PC-3 (cell line): ENCODE data around the gene MYLK2. TPM values are rescaled to one million over a fixed set of nuclear protein-coding genes. Genes with fewer than 3 reads are reported as not detected.

Experiments used
- ATAC-seq: fragments of 200-7000 bp; cut with Tn5 transposase; 2 replicates; pipeline ENCODE4 v1.9.1; 2020; ENCODE audit warnings: mild to moderate bottlenecking, moderate library complexity
- BruUV-seq: library from RNA; stranded (reverse); fragments of 400-500 nt; replicated peaks from 2 replicates; lab custom pipeline; 2021; lab: Mats Ljungman, UMichigan
- CTCF ChIA-PET: fragments of 300-600 bp; sonication (Branson Sonifier 250); formaldehyde crosslinking; loops from one replicate; lab custom pipeline; 2022; ENCODE audit warnings: antibody characterized with exemption; lab: Charles Lee
- POLR2A ChIA-PET: fragments of 300-600 bp; sonication (Branson Sonifier 250); formaldehyde crosslinking; loops from one replicate; lab custom pipeline; 2022; ENCODE audit warnings: antibody characterized with exemption; ENCODE audit not compliant: unreplicated experiment; lab: Charles Lee
- DNase-seq: peaks from one replicate; pipeline ENCODE4 v3.0.0-alpha.2; 2015
- H2AFZ ChIP-seq: fragments of 300-600 bp; sonication (generic); 2 replicates; pipeline ENCODE4 v1.6.0; 2016; ENCODE audit warnings: antibody characterized with exemption, low read length
- H3F3A ChIP-seq: fragments of 300-600 bp; sonication (generic); one replicate; pipeline ENCODE4 v1.6.0; 2017; ENCODE audit warnings: antibody characterized with exemption, low read length, control low read depth, mild to moderate bottlenecking; ENCODE audit not compliant: unreplicated experiment
- H3K27ac ChIP-seq: fragments of 300-600 bp; sonication (generic); 2 replicates; pipeline ENCODE4 v1.5.1; 2016; ENCODE audit warnings: mild to moderate bottlenecking, low read length
- H3K27me3 ChIP-seq: fragments of 300-600 bp; sonication (generic); 2 replicates; pipeline ENCODE4 v1.6.1; 2016; ENCODE audit warnings: low read length, mixed read lengths
- H3K36me3 ChIP-seq: fragments of 300-600 bp; sonication (generic); 2 replicates; pipeline ENCODE4 v1.6.1; 2016; ENCODE audit warnings: low read depth, mixed run types, low read length, mixed read lengths
- H3K4me1 ChIP-seq: fragments of 300-600 bp; sonication (generic); 2 replicates; pipeline ENCODE4 v1.5.1; 2016; ENCODE audit warnings: low read length; ENCODE audit not compliant: insufficient read depth
- H3K4me2 ChIP-seq: fragments of 300-600 bp; sonication (generic); 2 replicates; pipeline ENCODE4 v1.6.0; 2016; ENCODE audit warnings: low read length
- H3K4me3 ChIP-seq: fragments of 300-600 bp; sonication (generic); 2 replicates; pipeline ENCODE4 v1.5.1; 2016; ENCODE audit warnings: mild to moderate bottlenecking, low read length, mixed read lengths
- H3K79me2 ChIP-seq: fragments of 300-600 bp; sonication (generic); 2 replicates; pipeline ENCODE4 v1.6.1; 2017; ENCODE audit warnings: low read length, mixed read lengths
- H3K9ac ChIP-seq: fragments of 300-600 bp; sonication (generic); 2 replicates; pipeline ENCODE4 v1.6.0; 2016; ENCODE audit warnings: mild to moderate bottlenecking, low read length
- H3K9me2 ChIP-seq: fragments of 300-600 bp; sonication (generic); replicated peaks from 2 replicates; pipeline ENCODE4 v1.6.1; 2016; ENCODE audit warnings: mixed run types, low read length, mixed read lengths
- H3K9me3 ChIP-seq: fragments of 300-600 bp; sonication (generic); 2 replicates; pipeline ENCODE4 v1.6.1; 2016; ENCODE audit warnings: low read length, mixed read lengths
- H4K20me1 ChIP-seq: fragments of 300-600 bp; sonication (generic); 2 replicates; pipeline ENCODE4 v1.6.1; 2016; ENCODE audit warnings: low read length, mixed read lengths
- EZH2 ChIP-seq: fragments of 300-600 bp; sonication (generic); IDR thresholded peaks from one replicate; pipeline ENCODE4 v1.6.1; 2017; ENCODE audit warnings: antibody characterized with exemption, mild to moderate bottlenecking, low read length; ENCODE audit not compliant: unreplicated experiment
- EZH2phosphoT487 ChIP-seq: fragments of 300-600 bp; sonication (generic); IDR thresholded peaks from 2 replicates; pipeline ENCODE4 v1.6.1; 2018; ENCODE audit warnings: mild to moderate bottlenecking, antibody characterized with exemption, low read length, borderline replicate concordance
- intact Hi-C: fragments of 100-400 bp; cut with micrococcal nuclease; formaldehyde crosslinking; loops from 2 replicates; pipeline ENCODE4 v1.9.0; 2023
- total RNA-seq: library from RNA; depleted of rRNA; stranded (reverse); fragments of >200 nt; gene quantifications from 2 replicates; pipeline ENCODE4 v1.2.3, GENCODE V29; 2014
- TF ChIP-seq, protein P1 (sequence below): fragments of 300-600 bp; sonication (generic); conservative IDR thresholded peaks from 2 replicates; pipeline ENCODE4 v1.5.1; 2017; ENCODE audit warnings: antibody characterized with exemption, low read depth, mild to moderate bottlenecking, low read length

The MYLK2 gene
- total RNA-seq, 1 experiment from 2014 or later: 1.7 TPM

DNA sequence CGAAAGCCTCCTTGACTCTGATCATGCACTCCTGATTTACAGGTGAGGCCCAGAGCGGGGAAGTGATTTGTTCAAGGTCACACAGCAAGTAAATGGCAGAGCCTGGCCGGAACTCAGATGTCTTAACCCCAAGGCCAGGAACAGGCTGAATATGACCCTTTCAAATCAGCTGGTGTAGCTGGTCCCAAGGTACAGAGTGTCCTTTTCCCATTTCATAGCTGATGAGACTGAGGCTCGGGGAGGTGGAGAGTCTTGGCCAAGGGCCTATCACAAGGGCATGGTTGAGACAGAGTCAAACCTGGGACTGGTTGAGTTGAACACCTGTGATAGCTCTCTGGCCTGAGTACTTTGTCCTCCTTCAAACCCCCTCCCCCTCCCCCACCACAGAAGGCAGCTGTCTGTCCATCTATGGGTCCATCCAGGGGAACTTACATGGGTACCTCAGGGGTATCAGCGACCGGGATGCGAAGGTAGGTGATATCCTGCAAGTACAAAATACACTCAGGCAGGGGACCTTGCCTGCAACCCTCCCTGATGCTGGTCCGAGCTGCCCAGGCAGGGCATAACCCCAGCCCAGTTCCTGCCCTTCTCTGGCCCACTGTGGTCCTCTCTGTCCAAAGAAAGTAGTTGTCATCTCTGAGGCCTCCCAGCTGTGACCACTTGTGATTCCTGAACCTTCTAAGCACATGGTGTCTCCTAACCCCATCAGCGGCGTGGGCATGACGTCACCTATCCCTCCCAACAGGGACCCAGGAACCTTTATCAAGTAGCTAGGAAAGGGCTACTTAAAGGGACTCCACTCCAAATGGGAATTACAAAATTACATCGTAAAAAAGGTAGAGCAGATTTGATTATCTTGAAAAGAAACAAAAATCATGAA is 45.6 kb downstream of the MYLK2 start:
- H3F3A ChIP-seq: no peaks in the 10 kb centered on the region
- CTCF ChIA-PET: no interaction called here
- H3K9me2 ChIP-seq: no peaks in the 10 kb centered on the region; the same call in 1 of the 2 replicates
- H3K4me1 ChIP-seq: peaks cover 6% of the 10 kb centered on the region
- no peak overlapping the region for H3K9ac ChIP-seq
- BruUV-seq: no TSS peak
- peaks cover 22% of the 10 kb centered on the region for H3K27me3 ChIP-seq
- H3K27ac ChIP-seq: no peak overlapping the region
- H3K36me3 ChIP-seq: no peaks in the 10 kb centered on the region
- no peaks in the 10 kb centered on the region for H3K79me2 ChIP-seq
- ATAC-seq (no peak), DNase-seq (no peak)
- H4K20me1 ChIP-seq: no peaks in the 10 kb centered on the region
- no peak overlapping the region for H2AFZ ChIP-seq
- POLR2A ChIA-PET: no interaction called here
- no peak overlapping the region for H3K4me2 ChIP-seq
- intact Hi-C loops: no loop called here
- H3K4me3 ChIP-seq: no peak overlapping the region
- TF ChIP-seq EZH2phosphoT487: no peak
- TF ChIP-seq, protein P1, sequence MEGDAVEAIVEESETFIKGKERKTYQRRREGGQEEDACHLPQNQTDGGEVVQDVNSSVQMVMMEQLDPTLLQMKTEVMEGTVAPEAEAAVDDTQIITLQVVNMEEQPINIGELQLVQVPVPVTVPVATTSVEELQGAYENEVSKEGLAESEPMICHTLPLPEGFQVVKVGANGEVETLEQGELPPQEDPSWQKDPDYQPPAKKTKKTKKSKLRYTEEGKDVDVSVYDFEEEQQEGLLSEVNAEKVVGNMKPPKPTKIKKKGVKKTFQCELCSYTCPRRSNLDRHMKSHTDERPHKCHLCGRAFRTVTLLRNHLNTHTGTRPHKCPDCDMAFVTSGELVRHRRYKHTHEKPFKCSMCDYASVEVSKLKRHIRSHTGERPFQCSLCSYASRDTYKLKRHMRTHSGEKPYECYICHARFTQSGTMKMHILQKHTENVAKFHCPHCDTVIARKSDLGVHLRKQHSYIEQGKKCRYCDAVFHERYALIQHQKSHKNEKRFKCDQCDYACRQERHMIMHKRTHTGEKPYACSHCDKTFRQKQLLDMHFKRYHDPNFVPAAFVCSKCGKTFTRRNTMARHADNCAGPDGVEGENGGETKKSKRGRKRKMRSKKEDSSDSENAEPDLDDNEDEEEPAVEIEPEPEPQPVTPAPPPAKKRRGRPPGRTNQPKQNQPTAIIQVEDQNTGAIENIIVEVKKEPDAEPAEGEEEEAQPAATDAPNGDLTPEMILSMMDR: no peak
- no peak for TF ChIP-seq EZH2
- H3K9me3 ChIP-seq: no peaks in the 10 kb centered on the region

DNA sequence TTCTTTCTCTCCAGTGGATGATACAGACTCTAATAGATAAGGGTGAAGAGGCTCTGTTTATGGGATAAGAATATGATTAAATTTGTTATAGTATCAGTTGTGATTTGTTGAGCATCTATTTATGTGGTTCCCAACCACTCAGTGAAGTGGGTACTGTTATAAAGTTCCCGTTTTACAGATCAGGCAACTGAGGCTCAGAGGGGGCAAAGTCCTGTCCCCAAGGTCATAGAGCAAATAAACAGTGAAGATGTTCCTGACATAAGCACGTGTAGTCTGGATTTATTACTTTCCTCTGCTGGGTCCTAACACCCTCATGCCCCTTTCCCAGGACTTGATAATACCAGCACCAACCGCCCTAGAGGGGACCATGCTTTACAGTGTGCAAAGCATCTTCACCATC is 47.1 kb downstream of the MYLK2 start:
- no peaks in the 10 kb centered on the region; the same call in 1 of the 2 replicates for H3K9me2 ChIP-seq
- POLR2A ChIA-PET: no interaction called here
- no peak overlapping the region for H3K4me3 ChIP-seq
- H3K27ac ChIP-seq: no peak overlapping the region
- H3K9ac ChIP-seq: no peak overlapping the region
- no peaks in the 10 kb centered on the region for H3F3A ChIP-seq
- H4K20me1 ChIP-seq: no peaks in the 10 kb centered on the region
- TF ChIP-seq EZH2 (no peak), EZH2phosphoT487 (no peak)
- TF ChIP-seq, protein P1: no peak
- intact Hi-C loops: no loop called here
- no peaks in the 10 kb centered on the region for H3K4me1 ChIP-seq
- ATAC-seq (no peak), DNase-seq (no peak)
- BruUV-seq: no TSS peak
- no peaks in the 10 kb centered on the region for H3K9me3 ChIP-seq
- no peaks in the 10 kb centered on the region for H3K79me2 ChIP-seq
- H2AFZ ChIP-seq: no peak overlapping the region
- H3K4me2 ChIP-seq: no peak overlapping the region
- no peaks in the 10 kb centered on the region for H3K36me3 ChIP-seq
- H3K27me3 ChIP-seq: peaks cover 28% of the 10 kb centered on the region
- CTCF ChIA-PET: no interaction called here
